PC-3 (cell line): ENCODE results near the gene JPH4.

Experiments
- EZH2 ChIP-seq: fragments of 300-600 bp; sonication (generic); IDR thresholded peaks from one replicate; pipeline ENCODE4 v1.6.1; 2017; ENCODE audit warnings: antibody characterized with exemption, mild to moderate bottlenecking, low read length; ENCODE audit not compliant: unreplicated experiment
- EZH2phosphoT487 ChIP-seq: fragments of 300-600 bp; sonication (generic); IDR thresholded peaks from 2 replicates; pipeline ENCODE4 v1.6.1; 2018; ENCODE audit warnings: mild to moderate bottlenecking, antibody characterized with exemption, low read length, borderline replicate concordance
- TF ChIP-seq, protein P1 (sequence below): fragments of 300-600 bp; sonication (generic); conservative IDR thresholded peaks from 2 replicates; pipeline ENCODE4 v1.5.1; 2017; ENCODE audit warnings: antibody characterized with exemption, low read depth, mild to moderate bottlenecking, low read length

DNA sequence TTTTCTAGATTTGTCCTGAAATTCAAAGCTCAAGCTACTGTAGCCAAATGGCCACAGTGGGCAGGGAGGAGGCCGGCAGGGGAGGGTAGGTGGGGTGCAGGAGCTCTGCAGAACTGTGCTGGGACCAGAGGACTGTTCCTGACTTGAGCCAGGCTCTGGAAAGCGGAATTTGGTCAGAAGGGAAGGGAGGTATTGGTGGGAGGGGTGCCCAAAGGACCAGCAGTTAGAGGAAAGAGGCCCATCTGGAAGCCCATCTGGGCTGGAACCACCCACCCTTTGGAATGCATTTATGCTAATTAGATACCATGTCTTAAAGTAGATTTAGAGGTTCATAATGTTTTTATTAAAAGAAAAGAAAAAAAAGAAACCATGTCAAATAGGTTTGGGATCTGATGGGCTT is 24.5 kb upstream of the JPH4 start:
- TF ChIP-seq, protein P1, sequence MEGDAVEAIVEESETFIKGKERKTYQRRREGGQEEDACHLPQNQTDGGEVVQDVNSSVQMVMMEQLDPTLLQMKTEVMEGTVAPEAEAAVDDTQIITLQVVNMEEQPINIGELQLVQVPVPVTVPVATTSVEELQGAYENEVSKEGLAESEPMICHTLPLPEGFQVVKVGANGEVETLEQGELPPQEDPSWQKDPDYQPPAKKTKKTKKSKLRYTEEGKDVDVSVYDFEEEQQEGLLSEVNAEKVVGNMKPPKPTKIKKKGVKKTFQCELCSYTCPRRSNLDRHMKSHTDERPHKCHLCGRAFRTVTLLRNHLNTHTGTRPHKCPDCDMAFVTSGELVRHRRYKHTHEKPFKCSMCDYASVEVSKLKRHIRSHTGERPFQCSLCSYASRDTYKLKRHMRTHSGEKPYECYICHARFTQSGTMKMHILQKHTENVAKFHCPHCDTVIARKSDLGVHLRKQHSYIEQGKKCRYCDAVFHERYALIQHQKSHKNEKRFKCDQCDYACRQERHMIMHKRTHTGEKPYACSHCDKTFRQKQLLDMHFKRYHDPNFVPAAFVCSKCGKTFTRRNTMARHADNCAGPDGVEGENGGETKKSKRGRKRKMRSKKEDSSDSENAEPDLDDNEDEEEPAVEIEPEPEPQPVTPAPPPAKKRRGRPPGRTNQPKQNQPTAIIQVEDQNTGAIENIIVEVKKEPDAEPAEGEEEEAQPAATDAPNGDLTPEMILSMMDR: no peak
- no peak for TF ChIP-seq EZH2phosphoT487
- no peak for TF ChIP-seq EZH2
